Activated naive CD4-positive, alpha-beta T cell treated with anti-CD3 and anti-CD28 coated beads, Interleukin-2, amount 50 U/mL, for 72 hours (primary cell): Measurements from ENCODE around the gene ANGPTL8. TPM values are rescaled to one million over a fixed set of nuclear protein-coding genes. Genes with fewer than 3 reads are reported as not detected.

Experiments used
- ATAC-seq, 2 donors: fragments of 150-1000 bp; cut with Tn5 transposase; 2 replicates each; pipeline ENCODE4 v1.10.0; 2021; ENCODE audit warnings: mild to moderate bottlenecking in 2 of 2, moderate library complexity in 2 of 2
- DNase-seq, 2 donors: peaks; one replicate each; pipeline ENCODE4 v3.0.0; 2021 to 2022; ENCODE audit warnings: low spot score in 2 of 2
- H3K27ac Mint-ChIP-seq, 2 donors: one replicate each; pipeline ENCODE4 v1.8.0; 2022; ENCODE audit warnings: mild to moderate bottlenecking in 2 of 2, mixed read lengths in 2 of 2
- H3K36me3 Mint-ChIP-seq, 2 donors: one replicate each; pipeline ENCODE4 v1.8.0; 2022; ENCODE audit warnings: mixed read lengths in 2 of 2
- H3K9me3 Mint-ChIP-seq, 2 donors: one replicate each; pipeline ENCODE4 v1.8.0; 2022; ENCODE audit warnings: mixed read lengths in 2 of 2
- total RNA-seq, 2 donors: library from RNA; stranded (reverse); gene quantifications; one replicate each; pipeline ENCODE4 v1.2.3, GENCODE V29; 2022

Gene ANGPTL8
- total RNA-seq, 2 donors from 2014 or later, result not detected

DNA sequence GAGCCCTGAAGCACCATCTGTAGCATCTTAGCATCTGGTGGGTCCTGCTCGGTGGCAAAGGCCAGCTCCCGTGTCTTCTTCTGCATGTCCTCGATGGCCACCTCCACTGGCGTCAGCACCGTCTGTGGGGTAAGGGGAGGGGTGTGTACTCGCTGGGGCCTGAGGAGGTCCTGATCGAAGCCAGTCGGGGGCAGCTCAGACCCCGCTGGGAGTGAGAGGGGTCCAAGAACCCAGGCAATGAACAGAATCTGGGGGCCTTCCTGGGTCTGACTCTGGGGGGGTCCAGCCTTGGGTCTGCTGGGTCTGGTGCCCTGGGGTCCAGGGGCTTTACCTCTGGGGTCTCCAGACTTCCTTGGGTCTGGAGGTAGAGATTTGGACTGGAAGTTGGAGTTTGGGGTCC is 38.5 kb upstream of the ANGPTL8 start:
- no peaks in the 10 kb centered on the region for H3K9me3 Mint-ChIP-seq
- no peak overlapping the region for H3K27ac Mint-ChIP-seq
- H3K36me3 Mint-ChIP-seq, result no peaks in the 10 kb centered on the region

DNA sequence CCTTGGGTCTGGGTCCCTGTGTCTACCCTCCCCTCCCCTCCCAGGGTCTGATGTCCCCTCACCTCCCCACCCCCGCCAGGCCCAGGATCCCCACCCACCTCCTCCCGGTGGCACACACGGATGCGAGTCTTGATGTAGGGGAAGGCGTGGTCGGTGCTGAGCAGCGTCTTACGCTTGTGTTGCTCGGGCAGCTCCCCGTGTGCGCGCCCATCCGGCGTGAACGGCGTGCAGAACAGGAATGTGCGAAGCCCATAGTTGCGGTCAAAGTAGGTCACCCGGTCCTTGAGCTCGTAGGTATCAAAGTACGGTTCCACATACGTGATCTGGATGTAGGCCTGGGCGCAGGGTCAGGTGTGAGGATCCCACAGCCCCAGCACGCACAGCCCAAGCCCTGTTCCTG is 37.6 kb upstream of the ANGPTL8 start:
- no peaks in the 10 kb centered on the region for H3K36me3 Mint-ChIP-seq
- no peaks in the 10 kb centered on the region for H3K9me3 Mint-ChIP-seq
- no peak for DNase-seq
- H3K27ac Mint-ChIP-seq, result no peak overlapping the region
- ATAC-seq, result no peak

More for the DNA sequence above, 38.5 kb upstream of the ANGPTL8 start:
- DNase-seq (no peak), ATAC-seq (no peak)

DNA sequence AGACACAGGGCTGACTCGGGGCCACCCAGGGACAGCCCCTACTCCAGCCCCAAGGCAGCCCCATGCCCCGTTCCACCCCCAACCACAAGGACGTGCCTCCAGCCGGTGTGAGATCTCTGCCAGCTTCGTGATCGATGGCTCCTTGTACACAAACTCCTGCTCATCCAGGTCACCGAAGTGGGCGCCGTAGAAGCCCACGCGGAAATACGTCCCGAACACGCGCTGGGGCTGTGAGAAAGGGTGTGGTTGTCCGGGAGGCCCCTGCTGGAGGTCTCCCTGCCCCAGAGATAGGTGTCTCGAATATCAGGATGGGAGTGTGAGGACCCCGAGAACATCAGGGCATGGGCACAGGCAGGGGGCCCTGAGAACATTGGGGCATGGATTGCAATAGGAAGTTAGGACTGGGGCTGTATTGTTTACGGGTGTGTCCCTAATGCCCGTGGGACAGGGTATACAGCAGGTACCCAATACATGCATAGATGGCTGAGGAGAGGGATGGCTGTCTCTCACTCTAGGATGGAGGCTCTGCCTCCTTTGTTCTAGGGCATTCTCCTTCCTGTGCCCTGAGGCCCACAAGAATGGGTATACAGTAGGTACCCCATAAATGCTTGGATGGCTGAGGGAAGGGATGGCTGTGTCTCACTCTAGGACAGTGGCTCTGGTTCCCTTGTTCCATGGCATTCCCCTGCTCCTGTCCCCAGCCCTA is 36.8 kb upstream of the ANGPTL8 start:
- ATAC-seq, result no peak
- Mint-ChIP-seq H3K27ac (peak overlapping the region in 1 of 2 donors; percentile 86), H3K36me3 (no peaks in the 10 kb centered on the region), H3K9me3 (no peaks in the 10 kb centered on the region)
- no peak for DNase-seq

DNA sequence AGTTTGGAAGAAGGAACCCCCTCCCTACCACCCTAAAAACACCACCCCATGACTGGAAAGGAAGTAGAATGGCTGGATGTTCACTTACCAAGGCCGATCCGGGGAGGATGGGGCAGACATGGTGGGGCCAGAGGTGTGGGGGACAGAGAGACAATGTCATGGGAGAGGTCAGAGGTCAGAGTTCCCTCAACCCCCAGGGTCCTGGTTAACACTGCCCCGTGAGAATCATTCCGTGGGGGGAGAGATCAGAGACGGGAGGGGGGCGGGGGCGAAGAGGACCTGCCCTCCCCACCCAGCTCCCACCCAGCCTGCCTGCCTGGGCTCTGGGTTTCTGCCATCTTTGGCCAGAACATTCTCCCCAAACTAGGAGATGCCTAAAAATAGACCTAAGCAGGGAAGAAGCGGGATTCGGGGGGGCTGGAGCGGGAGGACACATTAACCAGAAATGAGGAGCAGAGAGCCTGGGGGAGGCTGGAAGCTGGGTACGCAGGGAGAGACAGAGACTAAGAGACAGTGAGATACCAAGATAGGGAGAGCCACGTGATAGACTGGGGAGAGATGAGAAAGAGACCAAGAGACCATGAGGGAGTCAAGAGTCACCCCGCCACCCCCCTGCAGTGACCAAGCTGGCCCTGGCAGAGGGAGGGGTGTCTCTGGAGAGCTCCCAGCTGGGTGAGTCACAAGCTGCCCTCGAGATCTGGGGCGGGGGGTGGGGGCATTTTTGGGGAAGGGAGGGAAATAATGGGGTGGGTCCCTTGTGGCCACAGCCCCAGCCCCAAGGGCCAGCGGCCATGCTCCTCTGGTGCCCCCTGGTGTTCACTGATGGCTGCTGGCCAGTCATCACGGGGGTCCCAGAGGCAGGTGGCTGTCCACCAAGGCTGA is 36.0 kb upstream of the ANGPTL8 start:
- DNase-seq (peak in 1 of 2 donors; percentile 60), ATAC-seq (peak; percentile 54 to 68)
- Mint-ChIP-seq H3K9me3 (no peaks in the 10 kb centered on the region), H3K27ac (no peak overlapping the region), H3K36me3 (no peaks in the 10 kb centered on the region)

DNA sequence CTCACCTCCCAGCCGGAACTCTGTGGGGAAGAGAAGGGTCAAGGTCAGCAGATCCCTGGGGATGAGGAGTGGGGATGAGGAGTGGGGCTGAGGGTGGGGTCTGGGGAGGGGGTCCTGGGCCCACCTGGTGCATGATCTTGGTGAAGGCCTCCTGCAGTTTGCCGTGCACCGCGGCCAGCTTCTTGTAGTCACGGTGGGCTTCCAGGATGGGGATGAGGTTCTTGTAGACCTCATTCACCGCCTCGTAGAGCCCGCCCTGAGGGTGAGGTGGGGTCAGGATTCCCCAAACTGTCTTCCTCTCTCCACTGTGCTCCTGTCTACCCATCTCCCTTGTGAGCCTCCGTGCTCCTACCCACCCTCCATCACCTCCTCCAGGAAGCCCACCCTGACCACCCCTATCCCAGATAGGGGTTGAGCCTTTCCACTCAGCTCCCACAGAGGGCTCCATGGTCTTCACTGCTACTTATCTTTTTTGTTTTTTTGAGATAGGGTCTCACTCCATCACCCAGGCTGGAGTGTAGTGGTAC is 35.3 kb upstream of the ANGPTL8 start:
- ATAC-seq (no peak), DNase-seq (no peak)
- Mint-ChIP-seq H3K36me3 (no peaks in the 10 kb centered on the region), H3K9me3 (no peaks in the 10 kb centered on the region), H3K27ac (no peak overlapping the region)

DNA sequence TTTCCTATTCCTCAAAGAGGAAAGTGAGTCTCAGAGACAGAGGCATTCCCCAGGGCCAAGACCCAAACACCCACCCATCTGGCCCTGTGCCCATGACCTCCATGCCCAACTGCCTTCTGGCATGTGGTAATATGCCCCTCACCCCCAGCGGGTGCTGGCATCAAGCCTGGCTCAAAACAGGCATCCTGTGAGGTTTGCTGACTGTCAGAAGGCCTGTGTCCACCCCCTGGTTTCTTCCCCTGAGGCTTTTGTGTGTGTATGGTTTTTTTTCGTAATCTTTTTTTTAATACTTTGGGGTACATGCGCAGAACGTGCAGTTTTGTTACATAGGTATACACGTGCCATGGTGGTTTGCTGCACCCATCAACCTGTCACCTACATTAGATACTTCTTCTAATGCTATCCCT is 34.5 kb upstream of the ANGPTL8 start:
- no peak overlapping the region for H3K27ac Mint-ChIP-seq

DNA sequence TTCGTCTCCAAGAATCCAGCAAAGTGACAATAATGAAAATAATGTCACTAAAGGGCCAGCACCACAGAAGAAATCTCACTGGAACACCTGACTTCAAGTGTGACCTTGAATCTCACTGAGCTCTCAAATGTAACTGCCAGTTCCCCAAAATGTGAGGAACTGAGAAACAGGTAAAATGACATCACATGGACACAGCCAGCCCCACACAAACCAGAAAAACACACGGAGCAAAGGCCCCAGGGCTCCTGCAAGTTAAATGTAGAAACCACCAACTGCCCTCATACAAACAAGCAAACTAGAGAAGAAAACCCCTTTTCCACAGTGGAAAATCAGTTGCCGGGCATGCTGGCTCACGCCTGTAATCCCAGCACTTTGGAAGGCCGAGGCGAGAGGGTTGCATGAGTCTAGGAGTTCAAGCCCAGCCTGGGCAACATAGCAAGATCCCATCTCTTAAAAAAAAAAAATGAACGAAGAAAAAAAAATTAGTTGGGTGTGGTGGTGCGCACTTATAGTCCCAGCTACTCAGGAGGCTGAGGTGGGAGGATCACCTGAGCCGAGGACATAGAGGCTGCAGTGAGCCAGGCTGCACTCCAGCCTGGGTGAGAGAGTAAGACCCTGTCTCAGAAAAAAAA is 33.4 kb upstream of the ANGPTL8 start:
- ATAC-seq, result no peak

More for the DNA sequence above, 34.5 kb upstream of the ANGPTL8 start:
- ATAC-seq, result no peak
- Mint-ChIP-seq H3K36me3 (no peaks in the 10 kb centered on the region), H3K9me3 (peaks cover under 1% of the 10 kb centered on the region in 2 donors)
- DNase-seq, result no peak

DNA sequence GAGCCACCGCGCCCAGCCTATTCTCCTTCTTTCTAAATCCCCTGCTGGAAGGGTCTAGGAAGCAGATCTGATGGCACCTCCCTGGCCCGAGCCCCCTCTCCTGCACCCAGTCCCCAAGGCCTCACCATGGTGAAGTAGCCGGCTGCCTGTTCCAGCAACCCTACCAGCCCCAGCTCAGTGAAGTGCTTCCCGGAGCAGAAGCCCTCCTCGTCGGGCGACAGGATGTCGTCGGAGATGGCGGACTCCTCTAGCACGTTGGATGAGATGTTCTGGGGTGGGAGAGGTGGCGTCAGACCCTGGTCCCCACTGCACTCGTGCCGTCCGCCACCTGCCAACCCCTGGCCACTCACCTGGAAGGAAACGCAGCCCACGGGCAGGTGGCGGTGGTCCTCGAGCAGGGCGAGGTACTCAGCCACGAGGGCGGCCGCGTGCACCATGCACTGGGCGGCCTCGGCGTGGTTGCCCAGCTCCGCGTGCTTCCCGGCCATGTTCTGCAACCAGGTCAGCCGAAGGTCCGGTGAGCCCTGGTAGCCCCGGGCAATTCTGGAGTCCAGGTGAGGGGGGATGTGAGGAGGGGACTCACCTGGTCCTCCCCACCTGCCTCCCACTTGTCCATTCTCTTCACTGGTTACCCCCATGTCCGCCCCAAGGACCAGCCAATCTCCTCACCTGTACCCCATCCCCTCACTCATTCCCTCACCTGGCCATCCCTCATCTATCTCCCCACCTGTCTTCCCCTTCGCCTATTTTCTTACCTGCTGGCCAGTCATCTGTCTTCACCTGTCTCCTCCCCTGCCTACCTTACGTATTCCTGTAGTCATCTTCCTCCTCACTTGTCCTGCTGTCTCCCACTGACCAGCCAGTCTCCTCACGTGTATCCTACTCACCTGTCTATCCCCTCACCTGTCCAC is 30.6 kb upstream of the ANGPTL8 start:
- H3K27ac Mint-ChIP-seq, result peak overlapping the region; percentile 59 to 75
- ATAC-seq (peak; percentile 41 to 62), DNase-seq (no peak)
- H3K36me3 Mint-ChIP-seq, result peaks cover 0 to 8% of the 10 kb centered on the region in 2 donors
- peaks cover 10 to 15% of the 10 kb centered on the region in 2 donors for H3K9me3 Mint-ChIP-seq

More for the DNA sequence above, 33.4 kb upstream of the ANGPTL8 start:
- DNase-seq, result no peak
- Mint-ChIP-seq H3K36me3 (peaks cover 0 to 8% of the 10 kb centered on the region in 2 donors), H3K27ac (no peak overlapping the region), H3K9me3 (peaks cover 10 to 12% of the 10 kb centered on the region in 2 donors)

DNA sequence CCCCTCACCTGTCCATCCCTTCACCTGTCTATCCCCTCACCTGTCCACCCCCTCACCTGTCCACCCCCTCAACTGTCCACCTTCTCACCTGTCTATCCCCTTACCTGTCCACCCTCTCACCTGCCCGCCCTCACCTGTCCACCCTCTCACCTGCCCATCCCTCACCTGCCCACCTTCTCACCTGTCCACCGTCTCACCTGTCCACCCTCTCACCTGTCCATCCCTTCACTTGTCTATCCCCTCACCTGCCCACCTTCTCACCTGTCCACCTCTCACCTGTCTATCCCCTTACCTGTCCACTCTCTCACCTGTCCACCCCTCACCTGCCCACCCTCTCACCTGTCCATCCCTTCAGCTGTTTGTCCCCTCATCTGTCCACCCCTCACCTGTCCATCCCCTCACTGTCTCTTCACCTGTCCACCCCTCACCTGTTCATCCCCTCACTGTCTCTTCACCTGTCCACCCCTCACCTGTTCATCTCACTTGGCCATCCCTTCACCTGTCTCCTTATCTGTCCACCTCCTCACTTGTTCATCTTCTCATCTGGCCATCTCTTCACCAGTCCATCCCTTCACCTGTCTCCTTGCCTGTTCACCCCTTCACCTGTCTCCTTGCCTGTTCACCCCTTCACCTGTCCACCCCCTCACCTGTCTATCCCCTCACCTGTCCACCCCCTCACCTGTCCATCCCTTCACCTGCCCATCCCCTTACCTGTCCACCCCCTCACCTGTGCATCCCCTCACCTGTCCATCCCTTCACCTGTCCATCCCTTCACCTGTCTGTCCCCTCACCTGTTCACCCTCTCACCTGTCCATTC is 29.4 kb upstream of the ANGPTL8 start:
- peak overlapping the region; percentile 73 to 75 for H3K27ac Mint-ChIP-seq
- peaks cover 10 to 15% of the 10 kb centered on the region in 2 donors for H3K9me3 Mint-ChIP-seq
- no peak for DNase-seq
- H3K36me3 Mint-ChIP-seq, result peaks cover 0 to 8% of the 10 kb centered on the region in 2 donors
- no peak for ATAC-seq

DNA sequence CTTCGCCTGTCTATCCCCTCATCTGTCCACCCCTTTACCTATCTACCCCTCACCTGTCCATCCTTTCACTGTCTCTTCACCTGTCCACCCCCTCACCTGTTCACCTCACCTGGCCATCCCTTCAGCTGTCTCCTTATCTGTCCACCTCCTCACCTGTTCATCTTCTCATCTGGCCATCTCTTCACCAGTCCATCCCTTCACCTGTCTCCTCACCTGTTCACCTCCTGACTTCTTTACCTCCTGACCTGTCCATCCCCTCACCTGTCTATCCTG is 28.8 kb upstream of the ANGPTL8 start:
- Mint-ChIP-seq H3K27ac (peak overlapping the region; percentile 20 to 75), H3K9me3 (peaks cover 10 to 15% of the 10 kb centered on the region in 2 donors), H3K36me3 (peaks cover 0 to 8% of the 10 kb centered on the region in 2 donors)
- no peak for DNase-seq
- no peak for ATAC-seq

DNA sequence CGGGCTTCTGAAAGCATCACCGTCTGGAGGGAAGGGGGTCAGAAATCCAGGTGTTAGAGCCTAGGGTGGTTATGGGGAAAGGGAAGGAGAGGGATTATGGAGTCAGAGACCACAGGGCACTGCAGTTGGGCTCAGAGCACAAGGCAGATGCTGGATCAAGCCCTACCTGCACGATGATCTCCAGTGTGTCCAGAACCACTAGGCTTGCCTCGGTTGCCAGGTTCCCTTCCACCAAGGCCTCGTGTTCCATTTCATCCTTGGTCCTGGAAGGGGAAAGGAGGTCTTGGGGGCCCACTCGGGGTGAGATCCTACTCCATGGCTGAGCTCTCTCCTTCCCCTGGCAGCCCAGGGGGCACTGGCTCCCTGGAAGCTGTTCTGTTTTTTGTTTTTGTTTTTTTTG is 25.0 kb upstream of the ANGPTL8 start:
- H3K27ac Mint-ChIP-seq, result no peak overlapping the region
- DNase-seq (no peak), ATAC-seq (no peak)
- H3K9me3 Mint-ChIP-seq, result peaks cover 10 to 15% of the 10 kb centered on the region in 2 donors
- H3K36me3 Mint-ChIP-seq, result peaks cover 0 to 8% of the 10 kb centered on the region in 2 donors

DNA sequence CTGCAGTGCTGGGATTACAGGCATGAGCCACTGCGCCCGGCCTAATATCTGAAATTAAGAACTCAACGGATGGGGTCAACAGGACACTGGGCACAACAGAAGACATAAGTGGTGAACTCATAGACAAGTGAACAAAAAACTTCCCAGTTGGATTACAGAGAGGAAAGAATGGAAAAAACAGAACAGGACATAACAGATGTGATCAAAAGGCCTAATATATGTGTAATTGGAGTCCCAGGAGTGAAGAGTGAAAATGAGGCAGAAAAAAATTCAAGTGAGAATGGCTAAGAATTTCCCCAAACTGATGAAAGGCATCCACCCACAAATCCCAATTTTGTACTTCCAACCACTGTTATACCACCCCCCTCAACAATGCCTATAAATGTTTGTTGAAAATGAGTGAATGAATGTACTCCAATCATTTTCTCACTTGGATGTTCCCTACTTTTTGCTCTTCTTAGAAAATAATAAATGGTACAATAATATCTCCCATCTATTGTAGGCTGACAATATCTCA is 18.3 kb upstream of the ANGPTL8 start:
- DNase-seq, result no peak
- peaks cover 8 to 22% of the 10 kb centered on the region in 2 donors for H3K36me3 Mint-ChIP-seq
- peaks cover 5 to 14% of the 10 kb centered on the region in 2 donors for H3K9me3 Mint-ChIP-seq
- no peak for ATAC-seq
- H3K27ac Mint-ChIP-seq, result no peak overlapping the region

DNA sequence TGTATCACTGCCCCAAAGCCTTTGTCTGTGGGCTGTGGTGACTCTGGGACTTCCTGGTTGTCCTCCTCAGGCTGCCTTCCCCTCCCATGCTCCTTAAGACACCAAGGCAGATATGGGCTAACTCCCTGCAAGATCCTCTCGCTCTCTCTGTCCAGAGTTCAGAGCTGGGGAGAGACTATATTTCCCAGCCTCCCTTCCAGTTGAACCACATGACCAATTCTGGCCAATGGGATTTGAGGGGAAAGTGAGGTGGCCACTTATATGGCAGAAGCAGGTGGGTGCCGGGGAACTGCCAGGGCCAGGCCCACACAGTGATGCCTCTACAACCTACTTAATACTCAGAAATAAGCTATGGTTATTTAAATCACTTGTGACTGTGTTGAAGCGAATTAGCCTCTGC is 16.2 kb upstream of the ANGPTL8 start:
- no peak for ATAC-seq
- no peak overlapping the region for H3K27ac Mint-ChIP-seq

DNA sequence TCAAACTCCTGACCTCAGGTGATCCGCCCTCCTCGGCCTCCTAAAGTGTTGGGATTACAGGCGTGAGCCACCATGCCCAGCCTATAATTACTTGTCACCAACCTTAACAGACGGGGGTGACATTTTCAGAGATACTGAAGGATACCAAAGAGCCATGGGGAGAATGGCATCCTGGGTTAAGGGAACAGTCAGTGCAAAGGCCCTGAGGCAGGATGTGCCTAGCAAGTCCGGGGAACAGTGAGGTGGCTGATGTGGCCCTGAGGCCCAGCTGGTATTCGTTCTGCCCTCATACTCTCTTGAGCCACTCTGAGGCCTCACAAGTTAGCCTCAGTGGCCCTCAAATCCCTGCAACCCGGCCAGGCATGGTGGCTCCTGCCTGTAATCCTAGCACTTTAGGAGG is 15.0 kb upstream of the ANGPTL8 start:
- DNase-seq (no peak), ATAC-seq (no peak)
- no peak overlapping the region for H3K27ac Mint-ChIP-seq
- peaks cover 5 to 14% of the 10 kb centered on the region in 2 donors for H3K9me3 Mint-ChIP-seq
- H3K36me3 Mint-ChIP-seq, result peaks cover 8 to 22% of the 10 kb centered on the region in 2 donors

More for the DNA sequence above, 16.2 kb upstream of the ANGPTL8 start:
- peaks cover 5 to 14% of the 10 kb centered on the region in 2 donors for H3K9me3 Mint-ChIP-seq
- no peak for DNase-seq
- peaks cover 8 to 22% of the 10 kb centered on the region in 2 donors for H3K36me3 Mint-ChIP-seq

DNA sequence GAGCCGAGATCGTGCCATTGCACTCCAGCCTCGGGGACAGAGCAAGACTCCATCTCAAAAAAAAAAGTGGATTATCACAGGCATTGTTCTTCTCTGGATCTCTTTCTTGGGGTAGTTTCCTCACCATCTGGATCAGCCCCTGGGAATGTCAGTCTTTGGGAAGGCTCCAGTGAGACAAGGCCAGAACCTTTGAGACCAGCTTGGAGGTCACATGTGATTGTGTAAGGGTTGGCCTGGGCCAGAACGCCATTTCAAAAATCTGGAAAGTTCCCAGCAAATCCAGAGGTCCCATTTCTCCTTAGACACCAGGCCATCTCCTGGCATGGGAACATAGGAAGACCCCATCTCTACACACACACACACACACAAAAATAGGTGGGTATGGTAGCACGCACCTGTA is 14.2 kb upstream of the ANGPTL8 start:
- peaks cover 5 to 14% of the 10 kb centered on the region in 2 donors for H3K9me3 Mint-ChIP-seq
- H3K27ac Mint-ChIP-seq, result no peak overlapping the region
- ATAC-seq (no peak), DNase-seq (no peak)
- H3K36me3 Mint-ChIP-seq, result peaks cover 6 to 21% of the 10 kb centered on the region in 2 donors
